NCI-H2107 (cell line): ENCODE measurements around the gene DCUN1D3.
"Not testable (repeated sequence)": the region's sequence is repeated elsewhere in the genome, so short reads cannot be mapped to it uniquely, and the experiment has no call there.

Source experiments
- DNase-seq: peaks from one replicate; lab custom pipeline; 2025; lab: John Stamatoyannopoulos, UW

The DCUN1D3 gene

DNA sequence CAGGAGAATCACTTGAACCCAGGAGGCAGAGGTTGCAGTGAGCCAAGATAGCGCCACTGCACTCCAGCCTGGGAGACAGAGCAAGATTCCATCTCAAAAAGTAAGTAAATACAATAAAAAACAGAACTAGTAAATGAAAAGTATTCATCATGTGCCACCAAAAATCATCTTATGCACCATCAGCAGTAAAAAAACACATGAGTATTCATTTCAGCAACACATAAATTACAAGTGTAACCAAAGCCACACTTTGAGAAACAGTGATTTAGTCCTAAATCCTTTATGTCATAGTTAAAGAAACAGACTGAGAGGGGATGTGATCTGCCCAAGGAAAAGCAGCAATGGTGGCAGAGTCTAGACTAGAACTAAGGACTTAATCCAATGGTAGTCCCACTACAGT, 13.0 kb downstream of the DCUN1D3 start:
- DNase-seq: no peak

DNA sequence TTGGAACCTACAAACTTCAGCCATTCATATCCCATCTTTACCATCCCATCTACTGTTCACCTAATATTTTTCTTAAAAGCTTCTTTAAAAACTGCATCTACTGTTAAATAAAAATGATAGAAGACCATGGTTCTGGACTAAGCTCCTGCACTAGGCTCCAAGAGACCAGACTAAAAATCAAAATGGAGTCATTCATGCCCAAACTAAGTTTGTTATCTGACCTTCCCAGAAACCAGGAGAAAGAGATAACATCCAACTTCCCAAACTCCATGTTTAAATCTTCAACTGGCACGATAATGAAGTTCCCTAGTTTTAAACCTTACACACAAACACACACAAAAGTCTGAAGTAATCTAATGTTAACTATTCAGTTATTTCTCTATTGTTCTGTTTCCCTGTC, 13.8 kb downstream of the DCUN1D3 start:
- DNase-seq: no peak

DNA sequence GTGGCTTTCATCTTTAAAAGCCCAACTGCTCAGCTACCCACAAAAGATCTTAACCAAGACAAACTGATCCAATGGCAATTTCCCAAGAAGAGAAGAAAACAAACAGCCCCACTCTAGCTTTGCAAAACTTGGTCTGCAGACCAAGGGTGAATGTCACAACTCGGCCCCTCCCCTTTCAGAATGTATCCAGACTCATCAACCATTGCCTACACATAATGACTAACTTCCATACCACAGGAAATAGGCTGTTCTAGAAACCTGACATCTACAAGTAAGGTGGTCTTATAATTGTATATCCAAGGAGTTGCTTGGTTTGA, 16.0 kb downstream of the DCUN1D3 start:
- no peak for DNase-seq

DNA sequence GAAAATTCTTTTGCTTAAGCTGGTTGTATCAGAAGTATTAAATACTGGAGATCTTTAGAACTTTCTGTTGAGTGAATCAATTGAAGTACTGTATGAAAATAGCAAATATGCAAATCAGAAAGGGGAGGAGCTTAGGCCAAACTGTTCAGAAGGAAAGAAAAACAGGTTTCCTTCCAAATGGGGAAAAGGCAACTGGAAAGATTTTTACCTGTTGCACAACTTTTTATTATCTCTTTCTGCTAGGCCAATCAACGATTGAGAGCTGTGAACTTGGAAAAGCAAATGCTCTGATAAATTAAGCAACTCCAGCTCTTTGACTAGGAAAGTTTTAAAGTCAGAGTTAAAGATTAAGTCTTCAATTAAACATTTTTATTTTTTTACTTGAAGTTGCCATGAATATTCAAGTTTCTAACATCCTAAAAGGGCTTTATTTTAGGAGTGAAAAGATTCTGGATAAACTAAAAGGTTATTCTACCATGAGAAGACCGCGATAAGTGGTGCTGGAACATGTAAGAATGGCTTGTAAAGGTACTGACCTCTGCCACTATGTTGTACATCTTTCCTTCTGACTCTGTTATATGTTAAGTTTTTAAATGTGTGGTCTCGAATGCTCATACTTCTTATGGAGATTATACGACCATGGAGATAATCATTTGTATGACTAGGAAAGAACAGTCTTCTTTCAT, 16.5 kb downstream of the DCUN1D3 start:
- no peak for DNase-seq

DNA sequence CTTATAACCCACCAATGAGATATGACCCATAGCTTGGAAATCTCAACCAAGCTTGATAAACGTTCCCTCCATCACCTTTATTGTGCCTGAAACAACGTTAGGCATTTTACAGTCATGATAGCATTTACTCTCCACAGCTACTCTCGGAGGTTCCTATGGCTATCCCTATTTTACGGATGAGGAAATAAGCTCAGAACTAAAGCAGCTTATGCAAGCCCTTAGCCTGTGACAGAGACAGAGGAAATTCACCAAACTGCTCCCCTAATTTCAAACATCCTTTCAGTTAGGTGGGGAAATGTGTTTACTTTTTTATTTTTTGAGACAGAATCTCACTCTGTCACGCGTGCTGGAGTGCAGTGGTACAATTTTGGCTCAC, 18.7 kb downstream of the DCUN1D3 start:
- no peak for DNase-seq

DNA sequence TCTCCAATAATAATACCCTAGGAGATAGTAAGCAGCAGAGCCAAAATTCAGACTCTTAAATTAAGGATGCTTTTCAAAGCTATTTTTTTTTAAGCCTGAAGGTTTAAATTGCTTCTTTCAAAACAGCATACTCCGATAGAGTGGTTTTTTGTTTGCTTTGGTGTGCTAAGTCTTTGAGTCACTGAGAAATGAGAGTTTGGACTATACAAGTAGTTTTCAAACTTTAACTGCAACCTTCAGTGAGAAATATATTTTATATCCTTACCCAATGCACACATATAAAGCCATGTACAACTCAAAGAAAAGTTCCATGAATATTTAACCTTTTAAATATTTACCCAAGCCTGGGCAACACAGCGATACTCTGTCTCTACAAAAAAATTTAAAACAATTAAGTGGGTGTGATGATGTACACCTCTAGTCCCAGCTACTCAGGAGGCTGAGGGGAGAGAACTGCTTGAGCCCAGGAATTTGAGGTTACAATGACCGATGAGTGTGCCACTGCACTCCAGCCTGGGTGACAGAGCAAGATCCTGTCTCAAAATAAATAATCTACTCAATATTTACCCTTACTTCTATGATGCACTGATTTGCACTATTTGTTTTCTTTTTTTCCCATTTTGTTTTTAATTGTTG, 19.2 kb downstream of the DCUN1D3 start:
- DNase-seq: no peak

DNA sequence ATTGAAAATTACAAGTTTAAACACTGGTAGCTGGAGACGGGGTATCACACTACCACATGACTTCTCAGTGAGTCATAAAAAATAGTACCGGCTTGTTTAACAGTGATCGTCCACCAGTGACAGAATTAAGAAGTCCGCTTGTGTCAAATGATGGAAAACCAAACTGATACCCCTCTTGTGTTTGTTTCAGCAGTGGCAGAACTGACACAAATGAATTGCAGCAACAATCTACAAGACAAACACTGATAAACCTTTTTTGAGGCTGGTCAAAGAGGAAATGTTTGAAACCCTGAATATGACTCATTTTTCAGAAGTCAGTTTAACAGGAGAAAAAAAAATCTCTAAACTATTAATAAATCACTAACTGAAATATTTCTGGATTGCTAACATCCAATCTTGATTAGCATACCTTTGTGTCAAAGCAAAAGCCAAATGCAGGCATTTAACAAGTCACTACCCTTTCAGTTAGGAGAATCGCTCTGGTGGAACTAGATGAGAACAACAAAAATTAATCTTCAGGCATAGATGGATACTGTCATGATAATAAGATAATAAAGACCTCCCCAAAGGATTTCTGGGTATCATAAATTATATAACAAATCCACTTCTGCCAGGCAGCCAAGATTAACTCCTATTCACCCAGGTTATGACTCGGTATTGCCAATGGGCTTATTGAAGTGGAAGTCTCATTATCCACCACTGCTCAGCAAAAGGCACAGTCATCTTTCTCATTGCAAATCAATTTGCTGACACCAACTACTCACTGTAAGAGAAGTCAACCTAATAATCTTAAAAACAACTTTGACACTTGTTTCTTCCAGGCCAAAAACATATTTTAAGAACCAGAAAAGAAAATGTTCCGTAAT, 20.8 kb downstream of the DCUN1D3 start:
- DNase-seq: no peak

DNA sequence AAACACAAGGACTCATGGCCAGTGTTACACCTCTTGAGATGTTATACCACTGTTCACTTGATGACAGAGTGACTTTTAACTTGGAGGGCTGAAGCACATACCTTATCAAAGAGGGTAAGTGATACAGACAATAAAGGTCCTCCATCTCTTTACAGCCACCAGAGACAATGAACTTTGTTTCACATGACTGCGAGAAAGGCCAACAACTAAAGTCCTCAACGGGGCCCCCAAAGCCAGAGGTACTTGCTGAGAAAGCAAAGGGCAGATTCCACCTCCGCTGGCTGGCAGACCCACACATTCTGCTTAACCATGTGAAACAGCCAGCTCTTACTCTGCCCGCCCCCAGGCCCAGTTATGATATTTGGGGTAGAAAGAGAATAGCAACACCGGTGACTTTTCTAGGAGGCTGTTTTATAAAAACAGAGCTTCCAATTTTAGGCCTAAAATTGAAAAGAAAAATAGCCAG, 21.4 kb downstream of the DCUN1D3 start:
- DNase-seq: no peak

DNA sequence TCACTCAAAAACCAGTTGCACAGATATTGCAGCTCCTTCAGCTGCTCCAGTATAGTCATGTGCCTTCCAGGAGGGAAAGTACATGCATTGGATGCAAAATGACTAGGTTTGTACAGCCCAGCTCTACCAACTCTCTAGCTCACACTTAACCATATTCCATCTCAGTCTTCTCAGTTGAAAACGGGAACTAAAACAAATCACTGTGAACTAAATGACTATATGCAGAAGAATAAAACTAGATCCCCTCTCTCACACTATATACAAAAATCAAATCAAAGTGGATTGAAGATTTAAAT, 24.9 kb downstream of the DCUN1D3 start:
- DNase-seq: no peak

DNA sequence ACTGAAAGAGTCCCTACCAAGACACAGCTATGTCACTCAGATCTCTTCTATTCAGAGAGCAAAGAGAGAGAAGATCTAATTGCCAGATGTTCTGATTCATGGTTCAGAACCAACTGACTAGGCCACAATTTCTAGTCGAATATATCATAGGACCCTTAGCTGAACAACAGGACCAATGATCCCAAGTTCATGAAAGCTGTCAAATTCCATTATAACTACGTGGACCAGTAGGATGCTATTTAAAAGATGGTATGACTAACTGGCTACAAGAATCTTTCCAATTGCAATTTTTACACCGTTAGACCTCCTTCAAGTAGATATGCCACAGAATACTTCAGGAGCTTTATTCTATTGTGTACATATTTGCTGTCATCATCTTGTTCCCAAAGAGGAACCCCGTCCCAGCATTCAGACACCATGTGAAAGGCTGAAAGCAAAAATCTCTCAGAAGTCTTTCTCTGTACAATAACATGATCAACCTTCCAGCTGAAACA, 26.0 kb downstream of the DCUN1D3 start:
- DNase-seq: no peak

DNA sequence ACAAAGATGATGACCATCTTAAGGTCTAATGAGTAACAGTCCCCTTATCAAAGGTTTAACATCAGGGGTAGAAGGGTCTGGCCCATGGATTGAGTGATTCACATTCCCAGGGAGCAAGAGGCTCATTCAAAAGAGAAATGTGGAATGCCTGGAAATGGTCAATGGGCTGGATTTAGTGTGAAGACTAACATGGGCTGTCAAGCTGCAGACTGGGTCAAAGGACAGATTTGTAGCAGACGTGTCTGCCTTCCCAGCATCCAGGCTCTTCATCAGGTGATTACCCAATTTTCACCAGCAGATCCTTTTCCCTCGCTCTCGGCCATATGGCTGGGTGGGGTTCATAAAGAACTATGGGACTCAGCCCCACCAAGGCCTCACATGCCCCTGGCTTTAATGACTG, 26.8 kb downstream of the DCUN1D3 start:
- DNase-seq: no peak

DNA sequence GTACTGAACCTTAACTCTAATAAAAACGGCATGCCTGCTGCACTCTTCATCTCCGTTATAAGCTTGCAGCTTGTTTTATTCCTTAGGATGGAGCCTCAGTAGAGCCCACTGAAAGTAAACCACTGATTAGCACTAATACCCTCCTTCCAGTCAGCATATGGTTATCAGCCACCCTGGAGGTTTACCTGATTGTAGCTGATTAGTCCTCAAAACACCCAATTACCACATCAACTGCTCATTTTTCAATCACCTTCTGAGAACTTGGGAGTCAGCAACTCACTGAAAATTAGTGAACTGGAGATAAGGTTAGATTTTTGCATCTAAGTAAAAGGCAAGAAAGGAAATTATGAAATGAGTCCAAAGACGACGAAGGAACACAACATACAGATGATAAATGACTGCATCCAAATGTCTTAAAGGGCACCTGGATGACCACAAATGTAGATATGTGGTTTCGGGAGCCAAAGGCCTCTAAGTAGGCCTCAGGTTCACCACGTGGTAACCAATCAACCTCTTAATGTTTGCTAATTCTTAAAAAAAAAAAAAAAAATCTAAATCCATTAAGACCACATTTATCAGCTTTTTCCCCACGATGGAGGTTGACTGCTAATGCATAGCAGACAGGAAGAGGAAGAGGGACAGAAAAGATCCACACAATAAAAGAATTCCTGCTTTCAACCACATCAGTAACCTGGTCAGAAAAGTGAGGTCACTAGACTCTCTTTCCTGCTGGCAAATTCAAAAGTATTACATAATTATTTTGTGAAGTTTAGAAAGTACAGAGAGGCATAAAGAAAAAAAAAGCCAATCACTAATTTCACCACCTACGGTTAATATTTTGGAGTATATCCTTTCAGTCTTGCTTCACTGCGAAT, 28.0 kb downstream of the DCUN1D3 start:
- DNase-seq: no peak

DNA sequence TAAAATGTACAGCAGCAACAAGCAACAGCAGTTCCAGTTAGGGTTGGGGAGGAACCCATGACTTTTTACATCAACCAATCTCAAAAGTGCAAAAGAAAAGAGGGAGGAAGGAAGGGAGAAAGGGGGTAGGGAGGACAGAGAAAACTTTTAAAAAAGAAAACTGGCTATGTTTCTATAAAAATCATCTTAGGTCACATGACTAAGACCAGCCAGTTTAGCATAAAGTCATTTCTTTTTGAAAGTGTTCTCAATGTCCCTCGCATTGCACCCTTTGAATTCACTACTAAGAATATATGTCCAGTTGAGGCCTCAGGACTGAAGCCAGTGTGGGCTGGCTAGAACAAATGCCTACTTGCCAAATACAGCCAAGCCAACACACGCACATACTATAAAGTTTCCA, 28.9 kb downstream of the DCUN1D3 start:
- no peak for DNase-seq

DNA sequence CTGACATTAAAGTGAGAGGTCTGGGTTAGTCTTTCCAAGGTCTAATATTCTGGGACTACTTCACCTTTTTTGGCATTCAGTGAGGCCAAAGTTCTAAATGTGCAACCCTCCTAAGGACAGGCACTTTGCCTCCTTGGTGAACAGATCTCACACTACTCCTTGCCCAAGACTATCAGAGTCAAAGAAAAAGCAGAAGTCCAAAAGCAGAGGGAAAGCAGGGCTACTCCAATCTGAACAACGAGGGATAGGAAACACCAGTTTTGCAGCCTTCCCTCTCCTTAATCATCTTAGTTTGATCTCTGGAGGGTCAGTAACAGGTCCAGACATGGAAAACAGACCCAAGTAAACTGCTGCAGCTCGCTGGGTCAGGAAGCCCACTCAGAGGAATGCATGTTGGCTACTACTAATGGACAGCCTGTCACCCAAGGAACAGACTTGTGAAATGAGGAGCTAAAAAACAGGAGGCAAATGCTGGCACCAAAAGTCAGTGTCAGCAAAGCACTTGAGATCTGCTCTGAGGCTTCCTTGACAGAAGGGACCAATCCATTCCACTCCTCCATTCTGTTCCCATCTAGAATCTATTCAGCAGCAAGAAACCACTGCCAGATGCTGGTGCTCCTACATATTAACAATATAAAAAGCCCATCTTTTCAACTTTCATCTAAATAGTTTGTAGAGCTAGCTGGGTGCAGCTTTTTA, 29.9 kb downstream of the DCUN1D3 start:
- DNase-seq: no peak

DNA sequence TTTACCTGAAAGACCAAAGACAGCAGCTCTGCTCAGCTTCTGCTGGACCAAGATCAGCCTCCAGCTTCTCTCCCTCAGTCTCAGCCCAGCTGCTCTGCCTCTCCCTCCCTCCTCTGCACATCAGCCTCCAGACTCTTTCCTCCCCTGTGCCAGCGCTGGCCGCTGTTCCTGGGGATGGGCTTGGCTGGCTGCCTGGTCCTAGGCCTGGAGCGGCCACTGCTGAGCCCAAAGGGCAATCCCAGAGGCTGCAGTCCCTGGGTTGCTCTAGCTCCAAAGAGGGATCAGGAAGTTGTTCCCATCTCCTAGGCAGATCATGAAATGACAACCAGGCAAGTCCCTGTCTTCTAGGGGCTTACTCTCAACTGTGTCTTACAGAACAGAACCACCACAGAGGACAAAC, 31.3 kb downstream of the DCUN1D3 start:
- no peak for DNase-seq

DNA sequence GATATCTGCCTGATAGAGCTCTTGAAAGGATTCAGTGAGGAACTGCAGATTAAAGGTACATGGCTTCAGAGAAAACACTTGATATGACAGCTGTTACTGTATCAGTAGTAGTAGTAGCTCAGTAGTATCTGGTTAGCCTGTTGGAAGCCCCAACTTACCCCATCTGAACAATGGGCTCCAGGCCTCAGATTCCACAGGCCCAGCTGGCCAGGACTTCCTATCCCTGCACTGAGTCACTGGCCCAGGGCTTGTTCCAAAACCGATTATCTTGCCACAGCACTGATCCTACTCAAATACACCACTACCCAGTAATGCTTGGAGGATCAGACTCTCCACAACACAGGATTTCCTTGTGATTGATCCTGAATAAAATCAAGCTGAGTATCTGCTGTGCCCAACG, 32.6 kb downstream of the DCUN1D3 start:
- DNase-seq: no peak

DNA sequence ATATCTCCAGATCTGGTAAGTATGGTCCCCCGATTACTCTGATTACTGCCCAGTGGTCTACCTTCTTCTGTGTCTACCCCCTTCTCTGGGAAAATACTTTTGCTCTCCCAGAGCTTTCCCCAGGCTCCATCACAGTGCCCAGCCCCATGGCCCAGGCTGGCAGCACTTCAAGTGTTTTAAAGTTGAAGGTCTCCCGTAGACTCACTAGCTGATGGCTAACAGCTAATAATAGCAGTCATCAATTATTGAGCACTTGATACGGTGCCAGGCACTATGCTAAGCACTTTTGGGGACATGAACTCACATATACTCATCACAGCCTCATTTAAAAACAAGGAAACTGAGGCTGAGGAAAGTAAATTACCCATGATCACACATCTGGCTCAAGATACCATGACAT, 33.4 kb downstream of the DCUN1D3 start:
- no peak for DNase-seq

DNA sequence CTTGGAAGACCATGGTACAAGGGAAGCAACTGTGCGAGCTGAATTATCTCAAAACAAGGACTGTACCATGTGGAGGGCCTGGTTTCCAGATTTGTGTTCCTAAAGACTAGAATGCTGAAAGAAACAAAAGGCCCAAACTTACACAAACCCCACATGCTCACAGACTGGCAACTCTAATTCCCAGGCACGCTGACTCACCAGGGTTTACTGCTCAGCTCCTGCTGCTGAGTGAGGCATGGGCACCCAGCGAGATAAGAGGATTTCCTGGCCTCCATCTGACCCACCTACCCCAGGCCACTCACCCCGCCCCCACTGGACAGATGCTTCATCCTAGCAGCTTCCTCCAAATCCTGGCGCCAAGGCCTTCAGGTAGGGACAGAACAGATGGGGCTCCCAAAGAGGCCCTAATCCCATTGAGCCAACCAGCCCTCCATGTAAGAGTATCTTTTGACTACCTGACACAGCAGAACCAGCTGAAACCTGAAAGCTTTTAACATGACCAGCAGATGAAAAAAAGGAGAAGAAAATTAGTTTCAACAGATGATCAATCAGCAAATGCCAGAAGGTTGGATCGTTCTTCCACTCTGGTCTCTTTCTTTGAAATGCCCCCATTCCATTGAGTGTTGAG, 33.9 kb downstream of the DCUN1D3 start:
- no peak for DNase-seq

DNA sequence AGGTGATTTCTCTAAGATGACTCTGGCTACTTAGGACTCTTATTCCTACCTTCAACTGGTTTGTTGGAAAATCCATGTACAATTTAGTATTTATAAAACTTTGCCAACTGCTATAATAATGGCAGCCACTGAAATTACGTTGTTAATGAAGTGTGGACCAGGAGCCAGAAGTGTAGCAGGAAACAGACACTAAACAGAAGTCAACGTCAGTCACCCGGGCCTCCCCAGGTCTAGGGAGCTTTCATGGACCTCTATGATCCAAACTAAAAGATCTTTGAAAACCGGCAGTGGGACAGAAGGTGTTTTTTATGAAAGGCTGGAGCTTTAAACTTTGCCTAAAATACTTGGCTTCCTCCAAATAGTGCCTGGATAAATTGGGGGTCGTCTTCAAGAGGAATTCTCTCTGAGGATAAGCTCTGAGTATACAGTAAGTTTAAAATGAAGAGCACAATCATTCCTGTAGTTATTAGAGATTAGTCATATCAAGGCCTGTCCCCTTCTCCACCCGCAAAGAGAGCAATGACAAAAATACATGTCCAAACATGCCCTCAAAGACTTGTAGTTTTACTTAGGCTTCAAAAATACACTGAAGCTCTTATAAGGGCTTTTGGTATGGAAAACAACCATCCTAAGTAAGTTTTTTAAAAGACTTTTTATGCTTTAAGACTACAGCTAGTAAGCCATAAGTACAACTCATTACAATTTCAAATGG, 34.6 kb downstream of the DCUN1D3 start:
- no peak for DNase-seq

DNA sequence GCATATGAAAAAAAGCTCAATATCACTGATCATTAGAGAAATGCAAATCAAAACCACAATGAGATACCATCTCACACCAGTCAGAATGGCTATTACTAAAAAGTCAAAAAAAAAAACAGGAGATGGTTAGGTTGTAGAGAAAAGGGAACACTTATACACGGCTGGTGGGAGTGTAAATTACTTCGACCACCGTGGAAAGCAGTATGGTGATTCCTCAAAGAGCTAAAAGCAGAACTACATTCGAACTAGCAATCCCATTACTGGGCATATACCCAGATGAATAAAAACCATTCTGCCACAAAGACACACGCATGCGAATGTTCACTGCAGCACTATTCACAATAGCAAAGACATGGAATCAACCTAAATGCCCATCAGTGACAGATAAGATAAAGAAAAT, 35.8 kb downstream of the DCUN1D3 start:
- DNase-seq: not testable (repeated sequence)
